Activated CD4-positive, alpha-beta T cell treated with anti-CD3 and anti-CD28 coated beads, Interleukin-2, Interleukin-6, amounts not matched to agents 100 ng/mL and 50 ng/mL, durations not matched to agents 16 hours and 8 hours (primary cell): ENCODE measurements around the gene CERKL.

ENCODE experiments used
- DNase-seq: peaks from one replicate; pipeline ENCODE4 v3.0.0-alpha.2; 2020

The CERKL gene

GRCh38 chr2:181499231-181499630, 157.7 kb downstream of the CERKL start:
- no peak for DNase-seq
